Activated CD4-positive, alpha-beta memory T cell treated with anti-CD3 and anti-CD28 coated beads for 36 hours (primary cell): Measurements from ENCODE around the gene FADS1. TPM values are rescaled to one million over a fixed set of nuclear protein-coding genes. Genes with fewer than 3 reads are reported as not detected.

Source experiments
- CTCF ChIA-PET: fragments of 350-600 bp; sonication (Branson Sonifier 250); formaldehyde crosslinking; loops from one replicate; lab custom pipeline; 2021; ENCODE audit warnings: antibody characterized with exemption, inconsistent platforms; lab: Charles Lee
- POLR2A ChIA-PET: fragments of 350-600 bp; sonication (Branson Sonifier 250); formaldehyde crosslinking; loops from one replicate; lab custom pipeline; 2021; ENCODE audit warnings: antibody characterized with exemption; lab: Charles Lee
- DNase-seq: peaks from one replicate; pipeline ENCODE4 v3.0.0-alpha.2; 2020
- H3K27ac Mint-ChIP-seq: one replicate; pipeline ENCODE4 v1.8.0; 2021; ENCODE audit warnings: mixed read lengths
- H3K27me3 Mint-ChIP-seq: one replicate; pipeline ENCODE4 v1.8.0; 2021; ENCODE audit warnings: mixed read lengths
- H3K36me3 Mint-ChIP-seq: one replicate; pipeline ENCODE4 v1.8.0; 2021; ENCODE audit warnings: mixed read lengths
- H3K4me1 Mint-ChIP-seq: one replicate; pipeline ENCODE4 v1.8.0; 2021; ENCODE audit warnings: low read depth, mixed read lengths
- H3K4me3 Mint-ChIP-seq: one replicate; pipeline ENCODE4 v1.8.0; 2021; ENCODE audit warnings: mild to moderate bottlenecking, mixed read lengths
- H3K9me3 Mint-ChIP-seq: one replicate; pipeline ENCODE4 v1.8.0; 2021; ENCODE audit warnings: mixed read lengths
- intact Hi-C: fragments of 100-400 bp; cut with micrococcal nuclease; formaldehyde crosslinking; loops from one replicate; pipeline ENCODE4 v1.15.1; 2023
- total RNA-seq, 2 experiments: library from RNA; stranded (reverse); gene quantifications; one replicate each; pipeline ENCODE4 v1.2.3, GENCODE V29; 2021

The FADS1 gene
- total RNA-seq, 2 experiments from 2014 or later, result 24.9 to 26.5 TPM

- no peaks in the 10 kb centered on the region for H3K4me1 Mint-ChIP-seq
- no peaks in the 10 kb centered on the region for H3K27me3 Mint-ChIP-seq
- H3K4me3 Mint-ChIP-seq, result no peak overlapping the region
- no peaks in the 10 kb centered on the region for H3K9me3 Mint-ChIP-seq
- DNase-seq, result no peak
- ChIA-PET CTCF (interaction anchor here (1.2 kb wide), 1 partner anchor 228 kb away, joined by 3 read pairs; no protein-coding TSS in a partner anchor), POLR2A (no interaction called here)
- intact Hi-C loops, result no loop called here
- H3K36me3 Mint-ChIP-seq, result peaks cover 2% of the 10 kb centered on the region
- H3K27ac Mint-ChIP-seq, result no peak overlapping the region
Measured at GRCh38 chr11:61854206-61854895, 37.5 kb upstream of the FADS1 start.

- no peaks in the 10 kb centered on the region for H3K36me3 Mint-ChIP-seq
- no peaks in the 10 kb centered on the region for H3K4me1 Mint-ChIP-seq
- intact Hi-C loops, result no loop called here
- no peak overlapping the region for H3K4me3 Mint-ChIP-seq
- CTCF ChIA-PET, result interaction anchor here (1.2 kb wide), 1 partner anchor 228 kb away, joined by 3 read pairs; no protein-coding TSS in a partner anchor
- H3K9me3 Mint-ChIP-seq, result no peaks in the 10 kb centered on the region
- POLR2A ChIA-PET, result no interaction called here
- DNase-seq, result no peak
- H3K27ac Mint-ChIP-seq, result no peak overlapping the region
- H3K27me3 Mint-ChIP-seq, result no peaks in the 10 kb centered on the region
Measured at GRCh38 chr11:61853698-61854169, 36.9 kb upstream of the FADS1 start.

DNA sequence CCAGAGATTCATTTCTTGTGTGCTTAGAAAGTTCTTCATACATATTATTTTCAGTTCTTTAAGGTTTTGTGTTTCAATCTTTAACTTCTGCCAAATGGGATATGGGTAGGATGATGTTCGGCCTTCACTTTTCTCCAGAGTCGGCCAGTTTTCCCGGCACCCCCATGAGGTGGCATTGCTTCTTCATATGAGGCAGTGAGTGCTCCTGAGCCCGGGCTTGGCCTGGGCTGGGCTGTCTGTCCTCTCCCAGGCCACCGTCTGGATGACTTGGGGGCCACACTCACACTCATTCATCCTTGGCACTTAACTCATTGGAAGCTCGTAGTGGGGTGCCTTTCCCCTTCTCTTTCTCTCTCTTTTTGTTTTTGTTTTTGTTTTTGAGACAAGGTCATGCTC, 35.1 kb upstream of the FADS1 start:
- no peak for DNase-seq
- ChIA-PET POLR2A (no interaction called here), CTCF (no interaction called here)
- intact Hi-C loops, result no loop called here
- no peaks in the 10 kb centered on the region for H3K27me3 Mint-ChIP-seq
- no peaks in the 10 kb centered on the region for H3K9me3 Mint-ChIP-seq
- H3K36me3 Mint-ChIP-seq, result no peaks in the 10 kb centered on the region
- H3K4me3 Mint-ChIP-seq, result no peak overlapping the region
- no peaks in the 10 kb centered on the region for H3K4me1 Mint-ChIP-seq
- H3K27ac Mint-ChIP-seq, result no peak overlapping the region

DNA sequence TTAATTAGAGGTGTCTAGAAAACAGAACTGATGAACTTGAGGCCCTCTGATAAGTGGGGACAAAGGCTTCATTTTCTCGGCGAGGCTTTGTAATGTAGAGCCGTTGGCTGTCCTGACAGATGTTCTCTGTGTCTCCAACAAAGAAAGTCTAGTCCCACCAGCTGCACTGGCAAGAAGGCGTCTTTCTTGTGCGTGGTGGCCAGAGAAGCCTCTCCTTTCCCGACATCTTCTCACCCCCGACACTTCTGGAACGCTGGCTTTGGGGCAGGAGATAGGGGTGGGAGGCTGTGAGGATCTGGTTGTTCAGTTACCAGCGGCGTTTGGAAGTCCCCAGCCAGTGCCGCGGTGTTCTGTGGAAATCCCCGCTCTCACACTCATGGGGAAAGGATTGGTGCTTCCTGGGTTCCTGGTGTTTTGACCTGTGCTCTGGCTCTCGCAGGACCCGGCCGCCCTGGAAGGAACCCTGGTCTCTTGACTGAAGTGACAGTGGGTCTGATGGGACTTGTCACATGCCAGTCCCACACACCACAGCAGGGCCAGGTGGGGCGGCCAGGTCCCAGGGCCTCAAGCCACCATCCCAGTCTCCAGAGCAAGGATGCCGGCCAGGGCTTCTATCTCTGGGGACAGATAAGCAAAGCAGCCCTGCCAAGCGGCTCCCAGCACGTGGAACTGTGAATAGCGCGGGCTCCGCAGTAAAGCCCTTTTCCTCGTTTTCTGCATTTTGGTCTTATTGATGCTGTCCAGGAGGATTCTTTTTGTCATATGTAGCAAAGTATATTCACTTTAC, 34.5 kb upstream of the FADS1 start:
- intact Hi-C loops, result no loop called here
- Mint-ChIP-seq H3K27me3 (no peaks in the 10 kb centered on the region), H3K36me3 (no peaks in the 10 kb centered on the region), H3K4me3 (no peak overlapping the region), H3K4me1 (no peaks in the 10 kb centered on the region), H3K27ac (no peak overlapping the region), H3K9me3 (no peaks in the 10 kb centered on the region)
- CTCF ChIA-PET, result no interaction called here
- DNase-seq, result no peak
- POLR2A ChIA-PET, result no interaction called here

DNA sequence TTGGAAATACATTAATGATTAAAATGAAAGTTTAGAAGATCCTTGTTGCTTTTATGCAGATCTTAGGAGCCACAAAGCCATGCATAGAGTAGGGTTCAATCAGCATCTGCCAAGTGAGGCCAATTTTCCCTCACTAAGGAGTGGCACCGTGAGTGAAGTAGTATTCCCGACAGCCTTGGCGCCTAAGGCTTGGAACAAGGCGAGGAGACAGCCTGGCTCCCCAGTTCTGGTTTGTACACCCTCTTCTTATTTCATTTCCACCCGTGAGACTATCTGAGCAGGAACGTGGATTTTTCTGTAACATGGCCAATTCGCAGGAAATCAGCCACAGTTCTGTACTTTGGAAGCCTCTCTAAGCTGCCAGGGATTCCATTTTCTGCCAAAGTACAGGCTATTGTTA, 33.9 kb upstream of the FADS1 start:
- Mint-ChIP-seq H3K4me3 (no peak overlapping the region), H3K4me1 (no peaks in the 10 kb centered on the region), H3K27me3 (no peaks in the 10 kb centered on the region), H3K36me3 (peaks cover 2% of the 10 kb centered on the region), H3K27ac (no peak overlapping the region), H3K9me3 (no peaks in the 10 kb centered on the region)
- ChIA-PET POLR2A (no interaction called here), CTCF (no interaction called here)
- DNase-seq, result no peak
- intact Hi-C loops, result no loop called here

DNA sequence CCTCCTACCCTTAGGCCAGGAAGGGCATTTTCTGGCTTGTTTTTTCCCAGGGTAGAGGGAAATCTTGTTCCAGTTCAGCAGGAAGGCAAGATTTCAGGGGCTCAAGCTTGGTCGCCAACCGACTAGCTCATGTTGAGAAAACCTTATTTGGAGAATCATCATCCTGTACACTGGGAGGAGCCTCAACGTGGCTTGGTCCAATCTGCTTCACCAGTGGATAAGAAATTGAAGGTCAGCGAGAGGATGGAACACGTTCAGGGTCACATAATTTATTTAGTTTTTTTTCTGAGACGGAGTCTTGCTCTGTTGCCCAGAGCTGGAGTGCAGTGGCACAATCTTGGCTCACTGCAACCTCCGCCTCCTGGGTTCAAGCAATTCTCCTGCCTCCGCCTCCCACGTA, 31.8 kb upstream of the FADS1 start:
- Mint-ChIP-seq H3K4me1 (no peaks in the 10 kb centered on the region), H3K4me3 (no peak overlapping the region), H3K9me3 (no peaks in the 10 kb centered on the region), H3K27me3 (no peaks in the 10 kb centered on the region), H3K36me3 (peaks cover 3% of the 10 kb centered on the region), H3K27ac (no peak overlapping the region)
- ChIA-PET POLR2A (interaction anchor here (0.6 kb wide), 1 partner anchor 43 kb away, joined by 3 read pairs; no protein-coding TSS in a partner anchor), CTCF (no interaction called here)
- intact Hi-C loops, result no loop called here
- no peak for DNase-seq

GRCh38 chr11:61847914-61848581, 31.2 kb upstream of the FADS1 start:
- ChIA-PET POLR2A (no interaction called here), CTCF (no interaction called here)
- Mint-ChIP-seq H3K36me3 (peaks cover 5% of the 10 kb centered on the region), H3K4me1 (no peaks in the 10 kb centered on the region), H3K27me3 (no peaks in the 10 kb centered on the region), H3K27ac (no peak overlapping the region), H3K9me3 (no peaks in the 10 kb centered on the region), H3K4me3 (no peak overlapping the region)
- intact Hi-C loops, result no loop called here
- no peak for DNase-seq

DNA sequence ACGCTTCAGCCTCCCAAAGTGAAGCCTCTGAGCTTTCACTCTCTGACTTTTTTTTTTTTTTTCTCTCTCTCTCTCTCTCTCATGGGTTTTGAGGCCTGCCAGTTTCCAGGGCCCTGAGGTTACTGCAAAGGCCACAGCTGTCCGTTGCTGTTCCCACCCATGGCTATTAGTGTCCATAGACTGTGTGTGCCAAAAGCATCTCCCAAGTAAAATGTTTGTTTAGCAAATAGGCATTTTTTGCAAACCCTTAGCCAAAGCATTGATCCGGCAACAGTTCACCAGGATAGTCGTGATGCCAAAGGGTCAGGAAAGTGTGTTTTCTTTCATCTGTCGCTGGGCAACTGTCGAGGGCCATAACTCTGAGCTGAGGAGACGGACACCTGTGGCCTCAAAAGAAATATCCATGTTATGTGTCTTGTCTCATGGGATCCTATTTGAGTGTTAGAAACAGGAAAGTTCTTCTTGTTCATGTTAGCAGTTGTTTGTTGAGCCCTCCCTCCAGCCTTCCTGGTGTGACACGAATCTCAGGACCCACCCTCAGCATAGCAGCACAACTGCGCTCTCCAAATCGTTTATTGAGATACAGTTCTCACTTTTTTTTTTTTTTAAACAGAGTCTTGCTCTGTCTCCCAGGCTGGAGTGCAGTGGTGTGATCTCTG, 29.7 kb upstream of the FADS1 start:
- peaks cover 8% of the 10 kb centered on the region for H3K36me3 Mint-ChIP-seq
- ChIA-PET CTCF (interaction anchor here (1.0 kb wide), 1 partner anchor 262 kb away, joined by 3 read pairs; no protein-coding TSS in a partner anchor), POLR2A (no interaction called here)
- H3K4me3 Mint-ChIP-seq, result no peak overlapping the region
- intact Hi-C loops, result no loop called here
- no peaks in the 10 kb centered on the region for H3K4me1 Mint-ChIP-seq
- no peaks in the 10 kb centered on the region for H3K27me3 Mint-ChIP-seq
- H3K9me3 Mint-ChIP-seq, result no peaks in the 10 kb centered on the region
- no peak for DNase-seq
- no peak overlapping the region for H3K27ac Mint-ChIP-seq

DNA sequence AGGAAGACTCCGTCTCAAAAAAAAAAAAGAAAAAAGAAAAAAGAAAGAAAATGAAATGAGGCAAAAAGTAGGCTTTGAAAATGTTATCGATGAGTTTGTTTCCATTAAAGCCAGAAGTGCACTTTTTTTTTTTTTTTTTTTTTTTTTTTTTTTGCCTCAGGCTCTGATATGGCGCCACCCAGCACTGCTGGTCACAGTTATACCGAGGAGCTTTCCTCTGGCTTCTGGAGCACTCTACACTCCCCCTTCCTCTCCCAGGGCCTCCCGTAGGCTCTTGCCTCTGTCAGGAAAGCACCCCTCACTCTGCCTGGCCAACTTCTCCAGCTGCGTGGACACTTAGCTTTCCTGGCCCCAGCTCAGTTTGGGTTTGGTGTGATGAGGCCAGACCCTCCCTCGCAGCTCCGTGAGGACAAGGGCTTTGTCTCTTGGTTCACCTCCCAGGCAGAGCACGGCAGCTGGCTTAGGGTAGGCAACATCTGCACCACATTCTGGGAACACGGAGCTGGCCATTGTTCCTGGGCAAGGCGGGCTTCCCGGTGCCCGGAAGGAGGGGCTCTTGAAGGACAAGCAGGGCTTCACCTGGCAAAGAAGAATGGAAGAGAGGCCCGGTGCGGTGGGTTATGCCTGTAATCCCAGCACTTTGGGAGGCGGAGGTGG, 28.2 kb upstream of the FADS1 start:
- ChIA-PET POLR2A (no interaction called here), CTCF (interaction anchor here (1.1 kb wide), 1 partner anchor 26 kb away, joined by 5 read pairs; no protein-coding TSS in a partner anchor)
- H3K4me3 Mint-ChIP-seq, result no peak overlapping the region
- no peak for DNase-seq
- H3K27me3 Mint-ChIP-seq, result no peaks in the 10 kb centered on the region
- H3K36me3 Mint-ChIP-seq, result peaks cover 18% of the 10 kb centered on the region
- intact Hi-C loops, result no loop called here
- H3K27ac Mint-ChIP-seq, result peak overlapping the region; percentile 13
- H3K4me1 Mint-ChIP-seq, result no peaks in the 10 kb centered on the region
- no peaks in the 10 kb centered on the region for H3K9me3 Mint-ChIP-seq

GRCh38 chr11:61842528-61842820, 25.7 kb upstream of the FADS1 start:
- no peak overlapping the region for H3K27ac Mint-ChIP-seq
- H3K4me3 Mint-ChIP-seq, result no peak overlapping the region
- H3K4me1 Mint-ChIP-seq, result no peaks in the 10 kb centered on the region
- intact Hi-C loops, result no loop called here
- peaks cover 25% of the 10 kb centered on the region for H3K36me3 Mint-ChIP-seq
- CTCF ChIA-PET, result interaction anchor here (0.9 kb wide), 1 partner anchor 49 kb away, joined by 3 read pairs; no protein-coding TSS in a partner anchor
- H3K9me3 Mint-ChIP-seq, result no peaks in the 10 kb centered on the region
- no peak for DNase-seq
- H3K27me3 Mint-ChIP-seq, result peaks cover 1% of the 10 kb centered on the region
- POLR2A ChIA-PET, result no interaction called here

- POLR2A ChIA-PET, result no interaction called here
- H3K4me3 Mint-ChIP-seq, result no peak overlapping the region
- intact Hi-C loops, result no loop called here
- H3K9me3 Mint-ChIP-seq, result no peaks in the 10 kb centered on the region
- CTCF ChIA-PET, result interaction anchor here (0.9 kb wide), 1 partner anchor 49 kb away, joined by 3 read pairs; no protein-coding TSS in a partner anchor
- no peak for DNase-seq
- H3K27ac Mint-ChIP-seq, result no peak overlapping the region
- H3K27me3 Mint-ChIP-seq, result peaks cover 1% of the 10 kb centered on the region
- peaks cover 25% of the 10 kb centered on the region for H3K36me3 Mint-ChIP-seq
- H3K4me1 Mint-ChIP-seq, result no peaks in the 10 kb centered on the region
Measured at GRCh38 chr11:61841636-61842527, 25.1 kb upstream of the FADS1 start.
